Measurements from ENCODE around the gene ABCB8. TPM values are rescaled to one million over a fixed set of nuclear protein-coding genes. Genes with fewer than 3 reads are reported as not detected.

ABCB8 gene
- total and polyA plus RNA-seq, 9 of the 15 experiments (the other 6 are each of a cell fraction or from before 2014, with no cell fraction given), result 7.6 to 106 (median 36.3) TPM

GRCh38 chr7:151059367-151060112 is 31.3 kb downstream of the ABCB8 start, which contains the start of gene SLC4A2 (continued):
- TF ChIP-seq LARP7 (IDR thresholded peaks at IDR 0.05), result peak; percentile 92; the same call in 1 of the 2 replicates
- peak; percentile 75; the same call in 1 of the 2 replicates for TF ChIP-seq SMAD4 (CRISPR knock-in tag; conservative IDR thresholded peaks at IDR 0.05)
- 0 out of 4 replicates have a peak, but pooled peaks of 1 of the 2 experiments have one; percentile 14 for TF ChIP-seq TRIM24 (IDR thresholded peaks at IDR 0.05)
- TF ChIP-seq, protein P1, sequence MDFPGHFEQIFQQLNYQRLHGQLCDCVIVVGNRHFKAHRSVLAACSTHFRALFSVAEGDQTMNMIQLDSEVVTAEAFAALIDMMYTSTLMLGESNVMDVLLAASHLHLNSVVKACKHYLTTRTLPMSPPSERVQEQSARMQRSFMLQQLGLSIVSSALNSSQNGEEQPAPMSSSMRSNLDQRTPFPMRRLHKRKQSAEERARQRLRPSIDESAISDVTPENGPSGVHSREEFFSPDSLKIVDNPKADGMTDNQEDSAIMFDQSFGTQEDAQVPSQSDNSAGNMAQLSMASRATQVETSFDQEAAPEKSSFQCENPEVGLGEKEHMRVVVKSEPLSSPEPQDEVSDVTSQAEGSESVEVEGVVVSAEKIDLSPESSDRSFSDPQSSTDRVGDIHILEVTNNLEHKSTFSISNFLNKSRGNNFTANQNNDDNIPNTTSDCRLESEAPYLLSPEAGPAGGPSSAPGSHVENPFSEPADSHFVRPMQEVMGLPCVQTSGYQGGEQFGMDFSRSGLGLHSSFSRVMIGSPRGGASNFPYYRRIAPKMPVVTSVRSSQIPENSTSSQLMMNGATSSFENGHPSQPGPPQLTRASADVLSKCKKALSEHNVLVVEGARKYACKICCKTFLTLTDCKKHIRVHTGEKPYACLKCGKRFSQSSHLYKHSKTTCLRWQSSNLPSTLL (IDR thresholded peaks at IDR 0.05), result 0 out of 2 replicates have a peak, but pooled peaks have one; percentile 14
- peak; percentile 68; the same call in 1 of the 2 replicates for TF ChIP-seq POLR2AphosphoS2 (IDR thresholded peaks at IDR 0.05; ENCODE audit: low read length)
- TF ChIP-seq SMC3 (conservative IDR thresholded peaks at IDR 0.05; ENCODE audit: insufficient read depth, low read depth, low read length), result peak; percentile 34; the same call in 1 of the 2 replicates
- TF ChIP-seq ZNF586 (CRISPR knock-in tag; conservative IDR thresholded peaks at IDR 0.05), result no peak
- no peak for TF ChIP-seq HDAC3 (IDR thresholded peaks at IDR 0.05; ENCODE audit: borderline replicate concordance, partially characterized antibody)
- peak; percentile 62 for TF ChIP-seq POLR2B (IDR thresholded peaks at IDR 0.05; ENCODE audit: low read depth, partially characterized antibody)
- TF ChIP-seq TCF3 (CRISPR knock-in tag; IDR thresholded peaks at IDR 0.05), result no peak
- TF ChIP-seq ERF (CRISPR knock-in tag; IDR thresholded peaks at IDR 0.05), result 0 out of 2 replicates have a peak, but pooled peaks have one; percentile 6
- TF ChIP-seq GABPA (tag; conservative IDR thresholded peaks at IDR 0.05; ENCODE audit: low read depth), result no peak
- TF ChIP-seq HLTF (IDR thresholded peaks at IDR 0.05), result peak; percentile 77; the same call in 1 of the 2 replicates
- TF ChIP-seq SP1 (CRISPR knock-in tag; IDR thresholded peaks at IDR 0.05), result peak; percentile 46
- TF ChIP-seq BACH1 (tag; IDR thresholded peaks at IDR 0.05), result no peak; the same call in 1 of the 2 replicates
- TF ChIP-seq CCNT2 (IDR thresholded peaks at IDR 0.05; ENCODE audit: borderline replicate concordance, extremely low read depth, insufficient read length, low read depth, low read length), result peak; percentile 61
- TF ChIP-seq E2F6 (IDR thresholded peaks at IDR 0.05; ENCODE audit: borderline replicate concordance in 1 of 2, extremely low read depth in 1 of 2, insufficient read depth in 1 of 2, insufficient read length in 1 of 2, low read depth in 1 of 2, low read length in 1 of 2, poor library complexity in 1 of 2, severe bottlenecking in 1 of 2), result peak in 1 of 2 experiments; percentile 56
- peak; percentile 68 for TF ChIP-seq RBFOX2 (IDR thresholded peaks at IDR 0.05; ENCODE audit: low read depth, low read length)
- TF ChIP-seq ZNF589 (CRISPR knock-in tag; IDR thresholded peaks at IDR 0.05; ENCODE audit: low read depth), result peak; percentile 98
- TF ChIP-seq NEUROD1 (IDR thresholded peaks at IDR 0.05; ENCODE audit: borderline replicate concordance, low read depth, low read length, partially characterized antibody), result peak; percentile 7
- peak; percentile 97 for TF ChIP-seq ZNF175 (CRISPR knock-in tag; IDR thresholded peaks at IDR 0.05; ENCODE audit: low read depth)
- peak; percentile 98 for TF ChIP-seq ZNF644 (tag; IDR thresholded peaks at IDR 0.05; ENCODE audit: low read depth)
- TF ChIP-seq PCBP1 (IDR thresholded peaks at IDR 0.05; ENCODE audit: low read depth, low read length, poor library complexity, severe bottlenecking), result peak; percentile 72

Measured in K562 (cell line).